Stimulated activated CD8-positive, alpha-beta memory T cell treated with anti-CD3 and anti-CD28 coated beads, Interleukin-15, amount 100 ng/mL, for 1 hour (primary cell): ENCODE data around the gene BAZ1A.
A peak's percentile ranks its signal among the peaks of the same experiment; 100 is the strongest.

Experiments used
- DNase-seq: peaks from one replicate; pipeline ENCODE4 v3.0.0-alpha.2; 2020; ENCODE audit warnings: low read depth

The BAZ1A gene

DNA sequence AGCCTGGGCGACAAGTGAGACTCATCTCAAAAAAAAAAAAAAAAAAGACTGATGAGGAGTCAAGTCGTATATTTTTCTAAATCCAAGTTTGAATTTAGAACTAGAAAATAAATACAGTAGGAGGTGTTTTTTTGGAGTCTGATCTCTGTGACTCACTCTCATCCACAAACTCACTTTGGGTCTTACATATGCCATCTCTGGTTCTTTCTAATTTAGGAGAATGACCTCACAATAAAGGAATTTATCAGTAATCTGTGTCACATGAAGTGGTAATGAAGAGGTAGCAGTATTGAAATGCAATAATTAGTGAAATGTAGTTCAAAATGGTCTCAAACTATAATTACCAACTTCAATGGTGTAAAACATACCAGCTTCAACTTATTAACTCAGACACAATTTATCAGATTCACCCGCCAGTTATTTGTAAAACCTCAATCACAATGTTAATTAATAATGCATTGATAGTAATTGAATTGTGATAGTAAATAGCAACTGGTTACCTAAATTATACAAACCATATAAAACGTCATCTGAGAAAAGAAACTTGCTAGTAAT is 156.3 kb downstream of the BAZ1A start:
- DNase-seq = no peak

DNA sequence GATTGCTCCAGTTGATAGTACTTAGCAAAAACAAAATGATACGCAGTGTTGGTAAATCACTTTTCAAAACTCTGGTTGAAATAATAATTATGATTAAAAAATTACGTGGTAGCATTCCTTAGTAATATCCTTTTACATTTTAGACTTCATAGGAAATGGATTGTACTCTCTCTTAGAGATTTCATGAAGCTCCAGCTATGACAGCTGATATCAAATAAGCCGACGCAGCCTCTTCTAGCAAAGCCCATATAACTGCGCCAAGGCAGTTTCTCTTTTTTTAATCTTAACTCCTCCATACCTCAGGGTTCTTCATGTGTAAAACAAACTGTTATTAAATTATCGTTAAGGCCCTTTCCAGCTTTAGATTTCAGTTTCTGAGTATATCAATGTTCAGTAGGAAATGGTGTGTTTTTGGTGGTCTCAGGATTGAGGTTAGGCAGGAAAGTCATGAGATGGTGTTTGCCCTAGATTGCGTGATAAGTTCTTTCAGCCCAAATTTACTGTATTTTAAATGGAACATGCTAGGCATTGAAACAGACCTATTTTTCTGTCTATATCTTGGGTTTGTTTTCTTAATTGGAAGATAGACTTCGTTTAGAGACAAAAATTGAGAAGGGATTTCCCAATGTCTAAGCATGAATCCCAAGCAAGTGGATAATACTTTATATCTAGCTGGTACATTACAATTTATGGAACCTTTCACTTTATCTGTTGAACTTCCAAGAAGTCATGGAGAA is 159.9 kb downstream of the BAZ1A start:
- DNase-seq = no peak

DNA sequence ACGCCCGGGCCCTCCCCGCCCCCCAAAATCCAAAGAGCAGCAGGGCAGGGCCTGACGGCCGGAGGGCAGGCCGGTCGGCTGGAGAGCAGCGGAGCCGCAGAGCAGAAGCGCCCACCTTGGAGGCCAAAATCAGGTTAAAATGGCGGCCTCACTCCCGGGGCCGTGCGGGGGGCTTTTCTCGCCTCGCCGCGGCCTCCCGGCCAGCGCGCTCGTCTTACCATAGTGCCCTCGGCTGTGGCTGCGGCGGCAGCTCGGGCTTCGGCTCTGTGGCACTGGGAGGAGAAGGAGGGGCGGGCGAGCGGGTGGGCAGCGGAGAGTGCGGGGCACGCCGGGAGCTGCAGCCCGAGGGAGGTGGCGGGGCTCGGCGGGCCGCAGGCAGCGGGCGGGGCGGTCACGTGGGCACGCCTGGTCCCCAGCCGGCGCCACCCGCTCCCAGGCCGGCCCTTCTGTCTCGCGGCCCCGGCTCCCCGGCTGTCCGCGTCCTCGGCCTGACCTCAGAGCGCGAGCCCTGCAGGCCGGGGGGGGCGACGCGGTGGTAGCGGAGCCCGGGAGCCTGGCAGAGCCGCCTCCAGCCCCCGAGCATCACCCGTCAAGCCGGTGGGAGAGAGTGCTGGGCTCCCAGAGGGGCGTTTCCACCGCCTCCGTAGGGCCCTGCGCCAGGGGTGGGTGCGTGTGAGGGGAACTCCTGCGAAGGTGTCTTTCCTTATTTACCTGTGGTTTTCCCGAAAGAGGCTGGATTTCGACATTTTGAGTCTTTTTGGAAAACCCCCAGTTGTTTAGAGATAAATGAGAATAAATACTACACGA is 160.6 kb downstream of the BAZ1A start, which contains the start of gene CFL2:
TSS of gene CFL2 (minus strand) at position 274 of the 807 bp plus-strand sequence. CDS start at position 221, 53 bp downstream.
- peak; percentile 45 for DNase-seq

DNA sequence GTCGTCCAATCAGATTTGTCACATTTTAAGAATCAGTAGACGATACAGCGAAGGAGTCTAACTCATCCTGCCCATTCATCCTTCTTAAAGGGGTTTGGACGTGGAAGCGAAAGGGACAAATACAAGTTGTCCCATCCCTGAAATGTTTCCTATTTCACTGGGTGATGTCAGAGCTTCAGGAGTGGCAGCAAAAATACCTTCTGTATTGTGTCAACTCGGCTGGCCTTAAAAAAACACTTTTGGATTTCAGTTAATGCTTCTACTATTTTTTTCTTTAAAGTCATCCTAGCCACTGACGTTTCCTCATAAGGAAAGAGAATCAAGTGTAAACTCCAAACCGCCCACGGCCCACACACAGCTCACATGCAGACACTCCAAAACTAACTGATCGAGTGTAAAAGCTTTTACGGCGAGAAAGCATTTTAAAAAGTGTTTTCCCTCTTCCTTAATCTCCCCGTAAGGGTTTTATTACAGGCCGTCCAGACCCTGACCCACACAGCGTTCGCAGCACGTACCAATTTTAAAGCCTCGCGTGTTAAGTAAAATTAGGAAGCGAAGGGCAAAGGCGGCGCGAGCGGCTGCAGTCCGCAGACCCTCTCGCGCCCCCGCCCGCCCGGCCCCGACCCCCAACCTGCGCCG is 161.4 kb downstream of the BAZ1A start:
- no peak for DNase-seq

DNA sequence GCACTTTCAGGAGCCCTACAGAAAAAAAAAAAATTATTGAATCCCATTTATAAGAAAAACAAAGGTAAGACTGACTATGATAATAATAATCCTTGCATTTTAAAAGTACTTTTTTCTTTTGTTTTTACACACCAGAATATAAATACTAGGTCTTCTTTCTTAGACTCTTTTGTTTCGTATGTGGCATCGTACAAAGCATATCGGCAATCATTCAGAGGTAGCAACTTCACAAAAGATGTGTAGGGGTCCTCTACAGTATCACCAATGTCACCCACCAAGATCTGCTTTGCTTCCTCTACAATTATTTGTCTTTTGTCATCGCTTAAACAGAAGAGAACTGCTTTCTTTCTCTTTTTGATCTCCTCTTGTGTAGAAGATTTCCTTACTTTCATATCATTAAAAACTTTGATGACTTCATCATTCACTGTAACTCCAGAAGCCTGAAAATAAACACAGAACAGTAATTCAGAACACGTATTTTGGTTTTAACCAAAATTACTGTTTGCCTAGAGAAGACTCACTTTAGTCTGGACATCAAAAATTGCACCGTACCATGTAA is 162.0 kb downstream of the BAZ1A start:
- DNase-seq = no peak

DNA sequence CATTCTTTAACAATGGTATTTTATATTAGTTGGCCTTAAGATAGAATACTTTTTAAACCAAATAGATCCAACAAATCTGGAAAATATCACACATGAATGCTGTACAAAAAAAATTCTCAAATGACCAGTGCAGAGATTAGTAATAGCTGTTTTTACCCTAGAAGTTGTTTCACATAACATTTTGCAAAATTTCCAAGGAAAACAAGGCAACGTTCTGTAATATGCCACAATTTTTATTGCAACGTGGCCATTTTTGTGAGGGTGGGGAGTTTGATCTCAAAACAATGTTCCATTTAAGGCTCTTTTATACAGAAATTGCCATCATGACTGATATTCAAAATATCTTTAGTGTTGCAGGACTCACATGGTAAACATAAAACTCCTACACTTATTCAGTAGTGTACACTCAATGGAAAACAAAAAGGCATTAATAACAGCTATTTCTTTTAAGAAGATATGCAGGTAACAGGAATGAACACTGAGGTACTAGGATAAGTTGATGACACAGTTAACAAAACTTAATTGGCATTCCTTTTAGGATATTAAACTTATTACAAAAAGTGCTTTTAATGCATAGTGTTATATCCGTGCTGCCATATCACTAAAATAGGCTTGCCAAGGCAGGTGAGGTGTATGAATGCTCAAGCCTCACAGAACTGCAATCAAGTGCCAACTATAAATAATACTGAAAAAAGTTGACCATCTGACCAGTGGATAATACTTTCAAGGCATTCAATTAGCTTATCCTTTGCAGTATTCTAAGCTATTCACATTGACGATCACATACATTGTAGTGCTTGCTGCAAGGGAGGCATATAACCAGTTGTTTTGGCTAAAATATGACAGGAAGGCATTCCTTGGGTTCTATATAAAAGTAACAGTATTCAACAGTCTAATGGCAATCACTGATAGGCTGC is 163.1 kb downstream of the BAZ1A start:
- DNase-seq = no peak

DNA sequence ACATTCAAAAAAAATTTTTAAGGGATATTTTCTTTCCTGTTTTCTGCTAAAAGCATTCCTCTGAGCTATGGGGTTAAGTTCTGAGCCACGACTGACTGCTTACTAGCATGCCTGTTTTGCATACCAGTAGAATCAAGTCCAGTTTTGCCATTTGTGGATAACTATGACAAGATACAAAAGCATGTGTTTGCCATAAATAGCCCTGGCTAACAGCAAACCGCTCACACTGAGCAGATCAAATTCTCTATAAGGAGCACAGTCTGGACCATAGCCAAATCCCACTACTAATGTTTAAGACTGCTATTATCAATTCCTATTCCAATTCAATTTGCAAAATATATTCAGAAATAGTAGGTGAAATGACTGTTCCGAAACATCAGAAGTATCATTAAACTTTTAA is 164.0 kb downstream of the BAZ1A start:
- no peak for DNase-seq

DNA sequence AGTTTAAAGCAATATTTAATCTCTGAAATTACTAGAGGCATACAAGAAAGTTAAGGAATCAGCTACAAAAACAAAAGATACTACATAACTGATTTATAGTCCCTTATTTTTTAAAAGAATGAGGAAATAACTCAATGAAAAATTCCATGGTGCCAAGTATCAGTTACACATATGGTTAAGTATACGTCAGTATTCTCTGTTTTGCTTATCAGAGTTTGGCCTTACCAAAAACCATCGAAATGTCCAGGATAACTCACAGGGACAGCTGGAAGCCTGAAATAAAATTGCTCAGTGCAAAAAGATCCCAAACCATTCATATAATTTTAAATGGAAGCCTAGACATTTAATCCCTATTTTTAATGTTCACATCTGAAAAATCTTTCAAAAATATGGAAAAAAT is 164.4 kb downstream of the BAZ1A start:
- no peak for DNase-seq

DNA sequence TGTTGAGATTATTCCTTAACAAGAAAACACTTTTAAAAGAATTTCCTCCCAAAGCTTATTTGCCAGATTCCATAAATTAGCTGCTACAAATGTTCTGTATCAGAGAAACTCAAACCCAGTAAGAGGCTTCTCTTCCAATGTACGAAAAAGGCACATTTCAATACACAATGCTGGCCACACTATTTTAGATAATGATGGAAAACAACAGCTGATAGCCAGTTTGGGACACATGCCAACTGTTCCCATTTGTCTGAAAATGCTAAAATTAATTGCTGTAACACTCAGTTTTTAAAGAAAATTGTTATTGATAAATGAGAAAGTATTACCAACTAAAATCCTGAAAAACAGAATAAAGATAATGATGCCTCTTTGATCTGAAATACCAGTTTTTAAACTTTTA is 165.2 kb downstream of the BAZ1A start:
- DNase-seq = no peak

DNA sequence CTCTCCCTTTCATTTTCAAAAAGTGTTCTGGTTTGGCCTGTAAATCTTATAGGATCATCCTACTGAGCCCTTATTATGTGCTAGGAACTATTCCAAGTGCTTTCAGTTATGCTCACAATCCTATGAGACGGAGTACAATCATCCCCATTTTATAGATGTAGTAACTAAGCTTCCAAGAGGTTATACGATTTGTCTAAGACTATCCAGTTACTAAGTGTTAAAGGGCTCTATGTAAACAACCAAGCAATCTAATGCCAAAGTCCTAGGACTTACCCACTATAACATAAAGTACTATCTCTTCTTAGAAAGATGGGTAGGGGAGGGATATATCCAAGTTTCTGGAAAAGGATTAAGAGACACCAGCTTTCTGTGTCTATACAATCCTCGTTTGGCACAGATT is 167.4 kb downstream of the BAZ1A start:
- DNase-seq = no peak
